Neural cell (in vitro differentiated cells): ENCODE measurements around the gene ZSWIM7. TPM values are rescaled to one million over a fixed set of nuclear protein-coding genes. Genes with fewer than 3 reads are reported as not detected.

Experiments used
- H2AFZ ChIP-seq: fragments of 200-600, 300-800 bp; sonication (generic), shearing (Covaris generic); 2 replicates; pipeline ENCODE4 v1.6.0; 2014; ENCODE audit warnings: low read depth, mild to moderate bottlenecking, antibody characterized with exemption, low read length, moderate library complexity
- H3F3A ChIP-seq: fragments of 200-600 bp; shearing (Covaris generic); 2 replicates; pipeline ENCODE4 v1.6.1; 2016; ENCODE audit warnings: mild to moderate bottlenecking, moderate library complexity, mixed read lengths, antibody characterized with exemption, low read length; ENCODE audit not compliant: insufficient read depth, poor library complexity, severe bottlenecking
- H3K27ac ChIP-seq: fragments of 200-600, 300-800 bp; sonication (generic), shearing (Covaris generic); 2 replicates; pipeline ENCODE4 v1.5.1; 2014; ENCODE audit warnings: mild to moderate bottlenecking, low read length, moderate library complexity
- H3K27me3 ChIP-seq: fragments of 300-800, 200-600 bp; sonication (generic), shearing (Covaris generic); 2 replicates; pipeline ENCODE4 v1.6.0; 2014; ENCODE audit warnings: mild to moderate bottlenecking, low read depth, low read length, moderate library complexity; ENCODE audit not compliant: insufficient read depth
- H3K36me3 ChIP-seq: fragments of 300-800, 200-600 bp; sonication (generic), shearing (Covaris generic); 2 replicates; pipeline ENCODE4 v1.5.1; 2014; ENCODE audit warnings: mild to moderate bottlenecking, antibody characterized with exemption, low read length, moderate library complexity; ENCODE audit not compliant: insufficient read depth
- H3K4me2 ChIP-seq: fragments of 300-800, 200-600 bp; sonication (generic), shearing (Covaris generic); 2 replicates; pipeline ENCODE4 v1.6.0; 2014; ENCODE audit warnings: mild to moderate bottlenecking, low read length
- H3K4me3 ChIP-seq: fragments of 300-800, 200-600 bp; sonication (generic), shearing (Covaris generic); 2 replicates; pipeline ENCODE4 v1.5.1; 2014; ENCODE audit warnings: mild to moderate bottlenecking, low read length, moderate library complexity
- H3K79me2 ChIP-seq: fragments of 200-600 bp; shearing (Covaris generic); replicated peaks from 2 replicates; pipeline ENCODE4 v1.6.0; 2014; ENCODE audit warnings: mild to moderate bottlenecking, low read length, moderate library complexity; ENCODE audit not compliant: insufficient read depth
- H3K9ac ChIP-seq: fragments of 300-800, 200-600 bp; sonication (generic), shearing (Covaris generic); 2 replicates; pipeline ENCODE4 v1.6.1; 2016; ENCODE audit warnings: mild to moderate bottlenecking, low read length, mixed read lengths
- H3K9me2 ChIP-seq: fragments of 200-600 bp; shearing (Covaris generic); 2 replicates; pipeline ENCODE4 v1.6.1; 2016; ENCODE audit warnings: mild to moderate bottlenecking, low read length, mixed read lengths; ENCODE audit not compliant: insufficient read depth
- H3K9me3 ChIP-seq: fragments of 200-600, 300-800 bp; sonication (generic), shearing (Covaris generic); 2 replicates; pipeline ENCODE4 v1.6.1; 2016; ENCODE audit warnings: mild to moderate bottlenecking, mixed run types, low read length, moderate library complexity, mixed read lengths
- H4K20me1 ChIP-seq: fragments of 200-600 bp; shearing (Covaris generic); 2 replicates; pipeline ENCODE4 v1.6.1; 2016; ENCODE audit warnings: mild to moderate bottlenecking, mixed run types; ENCODE audit not compliant: insufficient read depth
- CTCF ChIP-seq: fragments of 450-650 bp; IDR thresholded peaks from 2 replicates; pipeline ENCODE4 v1.5.1; 2014; ENCODE audit warnings: antibody characterized with exemption, mild to moderate bottlenecking, moderate library complexity; ENCODE audit not compliant: poor library complexity, severe bottlenecking
- EP300 ChIP-seq: fragments of 450-650 bp; conservative IDR thresholded peaks from 2 replicates; pipeline ENCODE4 v1.6.1; 2014; ENCODE audit warnings: antibody characterized with exemption, mild to moderate bottlenecking, moderate library complexity; ENCODE audit not compliant: poor library complexity, severe bottlenecking
- EZH2 ChIP-seq: fragments of 200-600, 300-800 bp; shearing (Covaris generic), sonication (generic); IDR thresholded peaks from 2 replicates; pipeline ENCODE4 v1.6.1; 2014; ENCODE audit warnings: antibody characterized with exemption, low read length, borderline replicate concordance, mild to moderate bottlenecking; ENCODE audit not compliant: insufficient read depth, poor library complexity, severe bottlenecking
- MXI1 ChIP-seq: fragments of 450-650 bp; conservative IDR thresholded peaks from 2 replicates; pipeline ENCODE4 v1.6.1; 2014; ENCODE audit warnings: antibody characterized with exemption, mild to moderate bottlenecking; ENCODE audit not compliant: poor library complexity, severe bottlenecking
- POLR2AphosphoS5 ChIP-seq: IDR thresholded peaks from 2 replicates; pipeline ENCODE4 v1.6.1; 2012
- RAD21 ChIP-seq: fragments of 450-650 bp; conservative IDR thresholded peaks from 2 replicates; pipeline ENCODE4 v1.6.1; 2014; ENCODE audit warnings: antibody characterized with exemption, mild to moderate bottlenecking, moderate library complexity
- REST ChIP-seq: IDR thresholded peaks from 2 replicates; pipeline ENCODE4 v1.6.1; 2012; ENCODE audit warnings: borderline replicate concordance
- SMC3 ChIP-seq: fragments of 450-650 bp; conservative IDR thresholded peaks from 2 replicates; pipeline ENCODE4 v1.6.1; 2014; ENCODE audit warnings: antibody characterized with exemption, mild to moderate bottlenecking, moderate library complexity; ENCODE audit not compliant: poor library complexity
- TAF1 ChIP-seq: IDR thresholded peaks from 2 replicates; pipeline ENCODE4 v1.6.1; 2012; ENCODE audit warnings: low read depth
- polyA plus RNA-seq: library from polyadenylated mRNA; depleted of rRNA; stranded (reverse); fragments of >200 nt; gene quantifications from 2 replicates; pipeline ENCODE4 v1.2.3, GENCODE V29; 2014

Gene ZSWIM7
- polyA plus RNA-seq, 1 donor from 2014 or later, result 34.0 TPM

- no peaks in the 10 kb centered on the region for H4K20me1 ChIP-seq
- no peaks in the 10 kb centered on the region for H3K36me3 ChIP-seq
- H3K4me2 ChIP-seq, result no peak overlapping the region
- no peaks in the 10 kb centered on the region for H3K27me3 ChIP-seq
- no peaks in the 10 kb centered on the region for H3K79me2 ChIP-seq
- TF ChIP-seq TAF1, result no peak
- TF ChIP-seq CTCF, result no peak
- no peak for TF ChIP-seq SMC3
- TF ChIP-seq EZH2, result no peak
- no peak for TF ChIP-seq POLR2AphosphoS5
- no peak for TF ChIP-seq MXI1
- no peak for TF ChIP-seq RAD21
- no peak for TF ChIP-seq EP300
- no peak for TF ChIP-seq REST
- H3K9ac ChIP-seq, result no peak overlapping the region
- no peak overlapping the region for H3K4me3 ChIP-seq
- H3F3A ChIP-seq, result no peaks in the 10 kb centered on the region
- H3K9me3 ChIP-seq, result no peaks in the 10 kb centered on the region
- H3K27ac ChIP-seq, result no peak overlapping the region
- no peak overlapping the region for H2AFZ ChIP-seq
- H3K9me2 ChIP-seq, result no peaks in the 10 kb centered on the region
Measured at GRCh38 chr17:15931394-15931793, 68.1 kb downstream of the ZSWIM7 start.

DNA sequence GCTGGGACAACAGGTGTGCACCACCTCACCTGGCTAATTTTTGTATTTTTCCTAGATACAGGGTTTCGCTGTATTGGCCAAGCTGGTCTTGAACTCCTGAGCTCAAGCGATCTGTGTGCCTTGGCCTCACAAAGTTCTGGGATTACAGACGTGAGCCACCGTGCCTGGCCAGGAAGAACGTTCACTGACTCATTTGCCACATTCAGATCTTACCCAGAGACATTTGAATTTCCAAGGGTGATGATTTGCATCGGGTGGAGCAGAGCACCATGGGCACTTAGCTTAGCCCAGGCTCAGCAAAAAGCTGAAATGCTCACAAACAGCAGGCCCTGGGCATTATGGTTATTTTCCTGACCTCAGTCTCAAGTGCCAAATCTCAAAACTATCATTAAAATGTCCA lies 69.1 kb downstream of the ZSWIM7 start:
- Histone ChIP-seq H3K27me3 (no peaks in the 10 kb centered on the region), H3K36me3 (no peaks in the 10 kb centered on the region), H3F3A (no peaks in the 10 kb centered on the region), H2AFZ (no peak overlapping the region), H3K4me2 (no peak overlapping the region), H3K79me2 (no peaks in the 10 kb centered on the region), H4K20me1 (no peaks in the 10 kb centered on the region), H3K27ac (no peak overlapping the region), H3K9me3 (no peaks in the 10 kb centered on the region), H3K9me2 (no peaks in the 10 kb centered on the region), H3K9ac (no peak overlapping the region), H3K4me3 (no peak overlapping the region)
- TF ChIP-seq CTCF (no peak), POLR2AphosphoS5 (no peak), MXI1 (no peak), SMC3 (no peak), EP300 (no peak), REST (no peak), RAD21 (no peak), EZH2 (no peak), TAF1 (no peak)
